Hepatocyte (in vitro differentiated cells): ENCODE data around the gene MYO3B. TPM values are rescaled to one million over a fixed set of nuclear protein-coding genes. Genes with fewer than 3 reads are reported as not detected.

ENCODE experiments used
- DNase-seq: peaks from one replicate; pipeline ENCODE4 v3.0.0-alpha.2; 2016; ENCODE audit warnings: low spot score
- H2AFZ ChIP-seq: fragments of 200-600 bp; sonication (generic); 2 replicates; pipeline ENCODE4 v1.6.0; 2016; ENCODE audit warnings: antibody characterized with exemption, mild to moderate bottlenecking
- H3K27ac ChIP-seq: fragments of 200-600 bp; sonication (generic); 2 replicates; pipeline ENCODE4 v1.5.1; 2016; ENCODE audit warnings: mild to moderate bottlenecking
- H3K27me3 ChIP-seq: fragments of 200-600 bp; sonication (generic); 2 replicates; pipeline ENCODE4 v1.6.1; 2016
- H3K36me3 ChIP-seq: fragments of 200-600 bp; sonication (generic); replicated peaks from 2 replicates; pipeline ENCODE4 v1.5.1; 2016; ENCODE audit warnings: low read depth; ENCODE audit not compliant: insufficient read depth
- H3K4me1 ChIP-seq: fragments of 200-600 bp; sonication (generic); 2 replicates; pipeline ENCODE4 v1.5.1; 2016; ENCODE audit warnings: mild to moderate bottlenecking, moderate library complexity; ENCODE audit not compliant: insufficient read depth
- H3K4me2 ChIP-seq: fragments of 200-600 bp; sonication (generic); 2 replicates; pipeline ENCODE4 v1.6.0; 2016
- H3K4me3 ChIP-seq: fragments of 200-600 bp; sonication (generic); 2 replicates; pipeline ENCODE4 v1.5.1; 2016; ENCODE audit warnings: mild to moderate bottlenecking
- H3K79me2 ChIP-seq: fragments of 200-600 bp; sonication (generic); 2 replicates; pipeline ENCODE4 v1.6.0; 2017; ENCODE audit warnings: mild to moderate bottlenecking
- H3K9me2 ChIP-seq: fragments of 200-600 bp; sonication (generic); replicated peaks from 2 replicates; pipeline ENCODE4 v1.6.0; 2017; ENCODE audit warnings: mild to moderate bottlenecking; ENCODE audit not compliant: insufficient read depth
- H3K9me3 ChIP-seq: fragments of 200-600 bp; sonication (generic); 2 replicates; pipeline ENCODE4 v1.5.1; 2016; ENCODE audit warnings: low read depth, mild to moderate bottlenecking
- H4K20me1 ChIP-seq: fragments of 200-600 bp; sonication (generic); 2 replicates; pipeline ENCODE4 v1.6.0; 2016; ENCODE audit warnings: mild to moderate bottlenecking; ENCODE audit not compliant: insufficient read depth, poor library complexity, severe bottlenecking
- CTCF ChIP-seq: fragments of 200-600 bp; sonication (generic); IDR thresholded peaks from 2 replicates; pipeline ENCODE4 v1.5.1; 2016; ENCODE audit warnings: antibody characterized with exemption, mild to moderate bottlenecking; ENCODE audit not compliant: poor library complexity
- EZH2 ChIP-seq: fragments of 200-600 bp; sonication (generic); IDR thresholded peaks from 2 replicates; pipeline ENCODE4 v1.6.1; 2016; ENCODE audit warnings: antibody characterized with exemption, mild to moderate bottlenecking, borderline replicate concordance
- EZH2phosphoT487 ChIP-seq: fragments of 200-600 bp; sonication (generic); IDR thresholded peaks from one replicate; pipeline ENCODE4 v1.6.1; 2018; ENCODE audit warnings: antibody characterized with exemption, mild to moderate bottlenecking, low read depth, moderate library complexity; ENCODE audit not compliant: unreplicated experiment, severe bottlenecking
- WGBS: methylation state at CpG from one replicate; pipeline ENCODE4 v1.1.6; 2016; ENCODE audit warnings: low lambda C conversion rate; ENCODE audit errors: missing lambda C conversion rate; 5-methylcytosine and 5-hydroxymethylcytosine counted together
- polyA plus RNA-seq: library from polyadenylated mRNA; unstranded; fragments of >200 nt; fragmentation: Nextera tagmentation; extraction: Ambion mirVana; gene quantifications from 2 replicates; pipeline ENCODE4 v1.2.1, GENCODE V29; 2016
- total RNA-seq: library from RNA; depleted of rRNA; stranded (reverse); fragments of >200 nt; gene quantifications from 2 replicates; pipeline ENCODE4 v1.2.3, GENCODE V29; 2014

Gene MYO3B
- total and polyA plus RNA-seq, 2 experiments from 2014 or later, result 0.63 to 1.1 TPM

GRCh38 chr2:170282851-170283250 is 104.9 kb downstream of the MYO3B start:
- H3K36me3 ChIP-seq, result no peaks in the 10 kb centered on the region
- no peaks in the 10 kb centered on the region for H3K79me2 ChIP-seq
- WGBS, result 26% methylated on average over 3 of the region's 3 CpGs
- DNase-seq, result no peak
- H3K4me3 ChIP-seq, result no peak overlapping the region
- no peaks in the 10 kb centered on the region for H3K4me1 ChIP-seq
- no peak overlapping the region for H2AFZ ChIP-seq
- no peak overlapping the region for H3K4me2 ChIP-seq
- no peak overlapping the region for H3K27ac ChIP-seq
- H3K9me3 ChIP-seq, result no peaks in the 10 kb centered on the region
- no peaks in the 10 kb centered on the region for H3K27me3 ChIP-seq
- TF ChIP-seq CTCF, result no peak
- no peak for TF ChIP-seq EZH2phosphoT487
- no peak for TF ChIP-seq EZH2
- H4K20me1 ChIP-seq, result no peaks in the 10 kb centered on the region
- no peaks in the 10 kb centered on the region for H3K9me2 ChIP-seq

- Histone ChIP-seq H2AFZ (no peak overlapping the region), H3K27ac (no peak overlapping the region), H3K4me1 (no peaks in the 10 kb centered on the region), H4K20me1 (no peaks in the 10 kb centered on the region), H3K79me2 (no peaks in the 10 kb centered on the region), H3K36me3 (no peaks in the 10 kb centered on the region), H3K9me2 (no peaks in the 10 kb centered on the region), H3K9me3 (no peaks in the 10 kb centered on the region), H3K4me2 (no peak overlapping the region), H3K27me3 (no peaks in the 10 kb centered on the region), H3K4me3 (no peak overlapping the region)
- no peak for DNase-seq
- TF ChIP-seq EZH2 (no peak), CTCF (no peak), EZH2phosphoT487 (no peak)
- WGBS, result 100% methylated on average over 1 of the region's 1 CpG
These were observed 106.3 kb downstream of the MYO3B start for GRCh38 chr2:170284205-170284604.

GRCh38 chr2:170288859-170289258 is 110.9 kb downstream of the MYO3B start:
- H3K9me3 ChIP-seq, result peaks cover 10% of the 10 kb centered on the region
- no peaks in the 10 kb centered on the region for H3K9me2 ChIP-seq
- TF ChIP-seq CTCF, result no peak
- TF ChIP-seq EZH2, result no peak
- no peak for TF ChIP-seq EZH2phosphoT487

GRCh38 chr2:170291474-170291873 is 113.5 kb downstream of the MYO3B start:
- Histone ChIP-seq H3K9me3 (peaks cover 10% of the 10 kb centered on the region), H3K36me3 (no peaks in the 10 kb centered on the region), H3K27me3 (no peaks in the 10 kb centered on the region)

More at GRCh38 chr2:170288859-170289258, 110.9 kb downstream of the MYO3B start:
- Histone ChIP-seq H3K79me2 (no peaks in the 10 kb centered on the region), H3K4me1 (no peaks in the 10 kb centered on the region), H2AFZ (no peak overlapping the region), H3K4me3 (no peak overlapping the region), H3K4me2 (no peak overlapping the region), H3K36me3 (no peaks in the 10 kb centered on the region), H3K27me3 (no peaks in the 10 kb centered on the region), H3K27ac (no peak overlapping the region), H4K20me1 (no peaks in the 10 kb centered on the region)
- whole genome bisulfite sequencing, result 97% methylated on average over 1 of the region's 1 CpG
- DNase-seq, result no peak

More at GRCh38 chr2:170291474-170291873, 113.5 kb downstream of the MYO3B start:
- no peak overlapping the region for H3K4me3 ChIP-seq
- no peak overlapping the region for H2AFZ ChIP-seq
- 64% methylated on average over 1 of the region's 1 CpG for WGBS
- no peak for DNase-seq
- H4K20me1 ChIP-seq, result no peaks in the 10 kb centered on the region
- H3K4me2 ChIP-seq, result no peak overlapping the region
- no peaks in the 10 kb centered on the region for H3K4me1 ChIP-seq
- H3K27ac ChIP-seq, result no peak overlapping the region
- no peaks in the 10 kb centered on the region for H3K9me2 ChIP-seq
- TF ChIP-seq CTCF (no peak), EZH2 (no peak)
- no peaks in the 10 kb centered on the region for H3K79me2 ChIP-seq
